Hippocampal formation (tissue), 2 donors: Measurements from ENCODE around the gene CT47A7.
"Not testable (repeated sequence)": the region's sequence is repeated elsewhere in the genome, so short reads cannot be mapped to it uniquely, and the experiment has no call there.

Source experiments
- DNase-seq, 2 donors: peaks; one replicate each; lab custom pipeline; 2025; lab: John Stamatoyannopoulos, UW

The CT47A7 gene

GRCh38 chrX:120956500-120956899, at the start of gene CT47A7:
CT47A7 (minus strand) TSS chrX:120956600; CDS start chrX:120956345, 255 bp downstream.
- not testable (repeated sequence) for DNase-seq

GRCh38 chrX:121000589-121000988, 44.2 kb upstream of the CT47A7 start:
- no peak for DNase-seq

- DNase-seq = no peak
Observed at GRCh38 chrX:120999413-120999812, 43.0 kb upstream of the CT47A7 start.

GRCh38 chrX:120985660-120986059, 29.3 kb upstream of the CT47A7 start, which contains the start of gene CT47A1:
CT47A1 (minus strand) TSS chrX:120985760; CDS start chrX:120985529, 231 bp downstream.
- not testable (repeated sequence) for DNase-seq
